Measurements from ENCODE around the gene TTI1. TPM values are rescaled to one million over a fixed set of nuclear protein-coding genes. Genes with fewer than 3 reads are reported as not detected.

TTI1 gene
- total and polyA plus RNA-seq, 2 of the 13 experiments (the other 11 are each of a cell fraction or from before 2014, with no cell fraction given): 22.9 to 39.8 TPM

DNA sequence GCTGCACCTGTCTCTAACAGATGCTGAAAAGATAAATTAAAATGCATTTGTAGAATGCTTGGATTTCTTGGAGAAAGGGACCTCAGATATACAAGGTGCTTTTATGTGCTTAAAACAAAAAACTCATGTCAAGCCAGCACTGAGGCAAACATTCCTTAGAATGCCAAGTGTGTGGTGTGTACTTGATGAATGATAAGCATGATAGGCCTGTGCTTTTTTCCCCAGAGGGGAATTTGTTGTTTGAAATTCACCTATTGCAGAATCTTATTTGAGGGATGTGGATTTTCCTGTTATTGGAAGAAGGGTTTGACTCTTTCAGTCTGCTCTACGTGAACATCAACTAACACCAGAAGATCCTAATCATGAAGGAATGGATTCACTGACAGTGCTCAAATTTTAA lies 28.8 kb downstream of the TTI1 start:
- Histone ChIP-seq H3K9me3 (ENCODE audit: low read length) (no peaks in the 10 kb centered on the region), H3K79me2 (ENCODE audit: insufficient read depth, low read length) (no peaks in the 10 kb centered on the region), H3K9ac (ENCODE audit: insufficient read depth, low read depth, low read length) (no peak overlapping the region), H3K4me1 (ENCODE audit: insufficient read depth, low read length) (no peaks in the 10 kb centered on the region), H4K20me1 (ENCODE audit: insufficient read depth, low read length) (no peaks in the 10 kb centered on the region), H2AFZ (ENCODE audit: low read length) (no peak overlapping the region), H3K27ac (ENCODE audit: extremely low read length, insufficient read depth, low read length) (no peak overlapping the region), H3K4me3 (replicated peaks in 1 of 3; ENCODE audit: insufficient read depth in 1 of 3, low read depth in 2 of 3, low read length in 3 of 3) (no peak overlapping the region), H3K4me2 (ENCODE audit: low read depth, low read length) (no peak overlapping the region), H3K27me3 (ENCODE audit: control insufficient read depth in 1 of 2, insufficient read depth in 2 of 2, low read length in 2 of 2) (no peaks in the 10 kb centered on the region), H3K36me3 (replicated peaks in 1 of 2; ENCODE audit: control insufficient read depth in 1 of 2, insufficient read depth in 2 of 2, low read length in 2 of 2) (peaks cover 35 to 78% of the 10 kb centered on the region in 2 experiments)
- 100% methylated on average over 1 of the region's 1 CpG for WGBS (ENCODE audit: low lambda C conversion rate)
- ChIA-PET POLR2A (no interaction called here), CTCF (ENCODE audit: low intra/inter-chr PET ratio, low total read pairs) (no interaction called here)
- intact Hi-C loops (cut with micrococcal nuclease; ENCODE audit: unreplicated experiment): no loop called here
- ATAC-seq: no peak
- no peak for DNase-seq (ENCODE audit: low spot score)
- FAIRE-seq: no peak
- BruUV-seq (replicated peaks): TSS peak; percentile 15
- no peak for TF ChIP-seq KDM3A (CRISPR knock-in tag; IDR thresholded peaks at IDR 0.05; ENCODE audit: low read depth)
- no peak for TF ChIP-seq GTF3A (CRISPR knock-in tag; conservative IDR thresholded peaks at IDR 0.05)
- TF ChIP-seq, protein P1, sequence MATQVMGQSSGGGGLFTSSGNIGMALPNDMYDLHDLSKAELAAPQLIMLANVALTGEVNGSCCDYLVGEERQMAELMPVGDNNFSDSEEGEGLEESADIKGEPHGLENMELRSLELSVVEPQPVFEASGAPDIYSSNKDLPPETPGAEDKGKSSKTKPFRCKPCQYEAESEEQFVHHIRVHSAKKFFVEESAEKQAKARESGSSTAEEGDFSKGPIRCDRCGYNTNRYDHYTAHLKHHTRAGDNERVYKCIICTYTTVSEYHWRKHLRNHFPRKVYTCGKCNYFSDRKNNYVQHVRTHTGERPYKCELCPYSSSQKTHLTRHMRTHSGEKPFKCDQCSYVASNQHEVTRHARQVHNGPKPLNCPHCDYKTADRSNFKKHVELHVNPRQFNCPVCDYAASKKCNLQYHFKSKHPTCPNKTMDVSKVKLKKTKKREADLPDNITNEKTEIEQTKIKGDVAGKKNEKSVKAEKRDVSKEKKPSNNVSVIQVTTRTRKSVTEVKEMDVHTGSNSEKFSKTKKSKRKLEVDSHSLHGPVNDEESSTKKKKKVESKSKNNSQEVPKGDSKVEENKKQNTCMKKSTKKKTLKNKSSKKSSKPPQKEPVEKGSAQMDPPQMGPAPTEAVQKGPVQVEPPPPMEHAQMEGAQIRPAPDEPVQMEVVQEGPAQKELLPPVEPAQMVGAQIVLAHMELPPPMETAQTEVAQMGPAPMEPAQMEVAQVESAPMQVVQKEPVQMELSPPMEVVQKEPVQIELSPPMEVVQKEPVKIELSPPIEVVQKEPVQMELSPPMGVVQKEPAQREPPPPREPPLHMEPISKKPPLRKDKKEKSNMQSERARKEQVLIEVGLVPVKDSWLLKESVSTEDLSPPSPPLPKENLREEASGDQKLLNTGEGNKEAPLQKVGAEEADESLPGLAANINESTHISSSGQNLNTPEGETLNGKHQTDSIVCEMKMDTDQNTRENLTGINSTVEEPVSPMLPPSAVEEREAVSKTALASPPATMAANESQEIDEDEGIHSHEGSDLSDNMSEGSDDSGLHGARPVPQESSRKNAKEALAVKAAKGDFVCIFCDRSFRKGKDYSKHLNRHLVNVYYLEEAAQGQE (IDR thresholded peaks at IDR 0.05; ENCODE audit: borderline replicate concordance in 1 of 2, low read depth in 1 of 2, low read length in 2 of 2): no peak
- no peak for TF ChIP-seq NFIC (IDR thresholded peaks at IDR 0.05; ENCODE audit: low read length)
- TF ChIP-seq KLF9 (CRISPR knock-in tag; IDR thresholded peaks at IDR 0.05; ENCODE audit: low read depth): no peak
- no peak for TF ChIP-seq TBX3 (IDR thresholded peaks at IDR 0.05; ENCODE audit: borderline replicate concordance)
- no peak for TF ChIP-seq KDM2A (CRISPR knock-in tag; IDR thresholded peaks at IDR 0.05; ENCODE audit: borderline replicate concordance, low read depth)
- TF ChIP-seq, protein P2, sequence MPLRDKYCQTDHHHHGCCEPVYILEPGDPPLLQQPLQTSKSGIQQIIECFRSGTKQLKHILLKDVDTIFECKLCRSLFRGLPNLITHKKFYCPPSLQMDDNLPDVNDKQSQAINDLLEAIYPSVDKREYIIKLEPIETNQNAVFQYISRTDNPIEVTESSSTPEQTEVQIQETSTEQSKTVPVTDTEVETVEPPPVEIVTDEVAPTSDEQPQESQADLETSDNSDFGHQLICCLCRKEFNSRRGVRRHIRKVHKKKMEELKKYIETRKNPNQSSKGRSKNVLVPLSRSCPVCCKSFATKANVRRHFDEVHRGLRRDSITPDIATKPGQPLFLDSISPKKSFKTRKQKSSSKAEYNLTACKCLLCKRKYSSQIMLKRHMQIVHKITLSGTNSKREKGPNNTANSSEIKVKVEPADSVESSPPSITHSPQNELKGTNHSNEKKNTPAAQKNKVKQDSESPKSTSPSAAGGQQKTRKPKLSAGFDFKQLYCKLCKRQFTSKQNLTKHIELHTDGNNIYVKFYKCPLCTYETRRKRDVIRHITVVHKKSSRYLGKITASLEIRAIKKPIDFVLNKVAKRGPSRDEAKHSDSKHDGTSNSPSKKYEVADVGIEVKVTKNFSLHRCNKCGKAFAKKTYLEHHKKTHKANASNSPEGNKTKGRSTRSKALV (CRISPR knock-in tag; IDR thresholded peaks at IDR 0.05): no peak
- in situ Hi-C loops (cut with HindIII; ENCODE audit: extremely low pct_ligation_motif_present, low pct_unique_long_range_greater_than_20kb): no loop called here

Data from HepG2 (cell line).